GM12891 (cell line): ENCODE measurements around the gene DACH1.
"Not testable (repeated sequence)": the region's sequence is repeated elsewhere in the genome, so short reads cannot be mapped to it uniquely, and the experiment has no call there.

ENCODE experiments used
- DNase-seq: peaks from one replicate; pipeline ENCODE4 v3.0.0; 2011; ENCODE audit warnings: low spot score; ENCODE audit not compliant: insufficient read length
- FAIRE-seq: peaks from 2 replicates; lab custom pipeline; 2011; peaks lifted over from hg19 to GRCh38; lab: Jason Lieb, UNC
- PAX5 ChIP-seq: IDR thresholded peaks from 2 replicates; pipeline ENCODE4 v1.6.1; 2011; ENCODE audit warnings: low read length, moderate library complexity, mild to moderate bottlenecking; ENCODE audit not compliant: insufficient read depth, severe bottlenecking
- POLR2A ChIP-seq: IDR thresholded peaks from 2 replicates; pipeline ENCODE4 v1.6.1; 2011; ENCODE audit warnings: low read depth, low read length, control low read depth
- POLR2AphosphoS5 ChIP-seq: IDR thresholded peaks from 2 replicates; pipeline ENCODE4 v1.6.1; 2011; ENCODE audit warnings: low read depth, low read length, control low read depth
- POU2F2 ChIP-seq: IDR thresholded peaks from 2 replicates; pipeline ENCODE4 v1.6.1; 2011; ENCODE audit warnings: low read depth, mild to moderate bottlenecking, control low read depth, low read length, moderate library complexity
- SPI1 ChIP-seq: IDR thresholded peaks from 2 replicates; pipeline ENCODE4 v1.6.1; 2011; ENCODE audit warnings: low read depth, low read length, control low read depth
- TAF1 ChIP-seq: IDR thresholded peaks from 2 replicates; pipeline ENCODE4 v1.6.1; 2011; ENCODE audit warnings: low read depth, low read length, control low read depth

The DACH1 gene

DNA sequence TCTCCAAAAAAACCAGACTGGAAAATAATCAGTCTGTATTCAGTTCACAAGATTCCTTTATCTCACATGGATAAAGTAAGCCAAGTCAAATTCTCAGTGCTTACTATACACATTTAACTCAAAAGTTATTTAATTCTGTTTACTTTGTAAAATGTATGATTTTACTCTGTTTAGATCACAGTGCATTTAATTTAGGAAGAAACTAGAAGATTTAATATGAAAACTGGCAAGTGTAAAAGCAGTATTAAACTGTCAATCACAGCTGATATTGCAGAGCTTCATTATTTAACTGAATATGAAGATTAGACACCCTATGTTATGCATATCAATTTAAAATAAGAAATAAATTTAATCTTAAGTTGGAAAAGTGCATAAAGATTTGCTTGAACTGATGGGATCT, 78.0 kb downstream of the DACH1 start:
- no peak for DNase-seq
- TF ChIP-seq SPI1 (no peak), POLR2A (no peak), POLR2AphosphoS5 (no peak), TAF1 (no peak), POU2F2 (no peak), PAX5 (no peak)
- FAIRE-seq: no peak

- FAIRE-seq (no peak), DNase-seq (no peak)
- TF ChIP-seq SPI1 (no peak), POLR2A (no peak), POLR2AphosphoS5 (no peak), POU2F2 (no peak), PAX5 (no peak), TAF1 (no peak)
These were observed 79.6 kb downstream of the DACH1 start for GRCh38 chr13:71787414-71787813.

DNA sequence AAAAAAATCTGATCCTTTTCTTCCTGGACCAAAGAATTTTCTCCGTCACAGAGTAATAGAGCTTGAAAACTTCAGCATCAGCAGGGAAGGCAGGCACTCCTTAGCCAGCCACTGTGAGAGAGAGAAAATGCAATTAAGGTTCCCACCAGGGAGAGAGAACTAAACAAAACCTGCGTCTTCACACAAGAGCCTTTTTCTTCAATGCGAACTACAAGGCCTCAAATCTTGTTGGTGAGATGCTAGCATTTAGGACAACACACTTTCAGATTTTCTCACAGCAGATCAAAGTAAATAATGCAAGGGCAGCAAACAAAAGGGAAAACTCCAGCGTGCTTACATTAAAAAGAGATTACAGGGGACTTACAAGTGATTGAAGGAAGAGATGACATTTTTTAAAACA, 80.1 kb downstream of the DACH1 start:
- DNase-seq (no peak), FAIRE-seq (no peak)
- no peak for TF ChIP-seq SPI1

- TF ChIP-seq PAX5: no peak
- no peak for TF ChIP-seq POLR2A
- TF ChIP-seq TAF1: no peak
- TF ChIP-seq POLR2AphosphoS5: no peak
- no peak for DNase-seq
- FAIRE-seq: no peak
These were observed 81.6 kb downstream of the DACH1 start for GRCh38 chr13:71785361-71785760.

- TF ChIP-seq TAF1 (no peak), POLR2AphosphoS5 (no peak)
- FAIRE-seq (no peak), DNase-seq (no peak)
These were observed 86.5 kb downstream of the DACH1 start for GRCh38 chr13:71780546-71780945.

DNA sequence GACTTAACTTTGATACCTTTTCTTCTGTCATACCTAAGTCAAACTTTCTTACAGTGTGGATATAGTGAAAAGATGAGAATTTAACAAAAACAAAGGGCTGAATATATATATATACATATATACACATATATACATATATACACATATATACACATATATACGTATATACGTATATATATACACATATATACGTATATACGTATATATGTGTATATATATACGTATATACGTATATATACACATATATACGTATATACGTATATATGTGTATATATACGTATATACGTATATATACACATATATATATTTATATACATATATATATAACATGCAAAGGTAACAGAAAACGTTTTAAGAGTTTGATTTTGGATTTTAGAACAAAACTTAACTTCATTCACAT, 88.0 kb downstream of the DACH1 start:
- not testable (repeated sequence) for DNase-seq, FAIRE-seq

GRCh38 chr13:71775966-71776365, 91.0 kb downstream of the DACH1 start:
- TF ChIP-seq TAF1 (no peak), PAX5 (no peak), SPI1 (no peak), POU2F2 (no peak), POLR2AphosphoS5 (no peak), POLR2A (no peak)
- DNase-seq (no peak), FAIRE-seq (no peak)

DNA sequence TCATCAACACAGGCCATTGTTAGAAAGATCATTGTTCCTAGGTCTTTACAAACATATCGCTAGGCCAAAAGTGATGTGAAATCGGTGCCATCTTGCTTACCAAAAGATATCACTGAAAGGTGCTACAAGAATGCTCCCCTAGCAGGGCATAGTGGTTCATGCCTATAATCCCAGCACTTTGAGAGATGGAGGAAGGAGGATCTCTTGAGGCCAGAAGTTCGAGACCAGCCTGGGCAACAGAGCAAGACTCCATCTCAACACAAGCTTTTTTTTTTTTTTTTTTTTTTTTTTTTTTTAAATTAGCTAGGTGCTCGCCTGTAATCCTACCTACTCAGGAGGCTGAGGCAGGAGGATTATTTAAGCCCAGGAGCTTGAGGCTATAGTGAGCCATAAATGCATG, 92.1 kb downstream of the DACH1 start:
- no peak for TF ChIP-seq PAX5
- TF ChIP-seq POLR2A: no peak
- TF ChIP-seq POLR2AphosphoS5: no peak
- no peak for TF ChIP-seq SPI1
- no peak for TF ChIP-seq TAF1
- TF ChIP-seq POU2F2: no peak
- no peak for FAIRE-seq
- no peak for DNase-seq

GRCh38 chr13:71773531-71773930, 93.5 kb downstream of the DACH1 start:
- FAIRE-seq (no peak), DNase-seq (no peak)
- no peak for TF ChIP-seq POLR2A
- TF ChIP-seq PAX5: no peak
- TF ChIP-seq POU2F2: no peak
- no peak for TF ChIP-seq TAF1

- DNase-seq: no peak
- no peak for FAIRE-seq
- TF ChIP-seq PAX5 (no peak), POU2F2 (no peak), SPI1 (no peak), TAF1 (no peak), POLR2AphosphoS5 (no peak), POLR2A (no peak)
These were observed 94.6 kb downstream of the DACH1 start for GRCh38 chr13:71772361-71772760.

DNA sequence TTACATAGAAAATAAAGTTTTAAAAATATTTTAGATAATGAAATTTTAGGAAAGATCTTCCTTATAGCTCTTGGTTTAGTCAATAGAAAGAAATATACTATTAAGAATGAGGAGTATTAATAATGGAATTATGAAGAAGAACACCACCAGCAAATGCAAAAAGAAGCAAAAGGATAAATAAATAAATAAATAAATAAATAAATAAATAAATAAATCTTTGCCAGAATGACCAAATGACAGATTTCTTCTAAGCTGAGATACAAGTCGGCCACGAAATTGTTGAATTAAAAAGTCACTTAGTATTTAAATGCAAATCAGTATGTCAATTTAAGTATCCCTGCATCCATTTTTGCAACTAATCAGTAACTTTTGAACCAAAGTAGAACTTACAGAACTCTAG, 95.9 kb downstream of the DACH1 start:
- FAIRE-seq: no peak
- no peak for TF ChIP-seq POLR2A
- no peak for TF ChIP-seq POLR2AphosphoS5
- no peak for TF ChIP-seq POU2F2
- TF ChIP-seq TAF1: no peak
- TF ChIP-seq SPI1: no peak
- TF ChIP-seq PAX5: no peak
- DNase-seq: no peak
